MM.1S (cell line): ENCODE measurements around the gene FN3KRP.

ENCODE experiments used
- CTCF ChIP-seq: fragments of 300-600 bp; sonication (generic); IDR thresholded peaks from 2 replicates; pipeline ENCODE4 v1.5.1; 2016; ENCODE audit warnings: antibody characterized with exemption, low read length, mixed read lengths
- EZH2 ChIP-seq: fragments of 300-600 bp; sonication (generic); optimal IDR thresholded peaks from 2 replicates; pipeline ENCODE3; 2017; ENCODE audit warnings: low read depth, mild to moderate bottlenecking, antibody characterized with exemption, low read length, mixed read lengths
- EZH2phosphoT487 ChIP-seq: fragments of 300-600 bp; sonication (generic); IDR thresholded peaks from 2 replicates; pipeline ENCODE4 v1.6.1; 2018; ENCODE audit warnings: antibody characterized with exemption, low read length

GRCh38 chr17:82698974-82699442 lies 17.5 kb upstream of the FN3KRP start:
- TF ChIP-seq CTCF (no peak), EZH2phosphoT487 (no peak), EZH2 (no peak)
